Measurements from ENCODE around the gene APLP2. TPM values are rescaled to one million over a fixed set of nuclear protein-coding genes. Genes with fewer than 3 reads are reported as not detected.

The APLP2 gene
- total and polyA plus RNA-seq, 2 experiments from 2014 or later, result 322 to 362 TPM

GRCh38 chr11:130133716-130134115, 64.0 kb downstream of the APLP2 start:
- Mint-ChIP-seq H3K4me1 (no peaks in the 10 kb centered on the region), H3K36me3 (ENCODE audit: low read depth) (peaks cover 94% of the 10 kb centered on the region), H3K4me3 (no peak overlapping the region), H3K27ac (0 out of 2 replicates have a peak overlapping the region, but pooled peaks have one; percentile 16), H3K27me3 (ENCODE audit: insufficient read depth, low read depth, poor library complexity) (peaks cover 13% of the 10 kb centered on the region), H3K9me3 (peaks cover 21% of the 10 kb centered on the region)
- H4K20me1 ChIP-seq (replicated peaks; ENCODE audit: insufficient read depth), result peaks cover 4% of the 10 kb centered on the region
- DNase-seq (ENCODE audit: low spot score) (no peak), ATAC-seq (no peak)
- H3K27ac ChIP-seq (ENCODE audit: low read depth), result no peak overlapping the region
- H3K4me2 ChIP-seq, result no peak overlapping the region
- no peaks in the 10 kb centered on the region for H3K4me1 ChIP-seq (ENCODE audit: insufficient read depth)
- H3K4me3 ChIP-seq, result no peak overlapping the region
- 0 out of 2 replicates have a peak, but pooled peaks cover 12% of the 10 kb centered on the region for H3K79me2 ChIP-seq (replicated peaks; ENCODE audit: insufficient read depth)
- H3K36me3 ChIP-seq (ENCODE audit: insufficient read depth), result peaks cover 47% of the 10 kb centered on the region
- TF ChIP-seq ZNF331 (CRISPR knock-in tag; IDR thresholded peaks at IDR 0.05; ENCODE audit: low read depth) (no peak), EZH2 (IDR thresholded peaks at IDR 0.05; ENCODE audit: low read depth, unreplicated experiment) (no peak), REST (IDR thresholded peaks at IDR 0.05; ENCODE audit: unreplicated experiment) (no peak), ZNF462 (CRISPR knock-in tag; IDR thresholded peaks at IDR 0.05) (no peak), CREB1 (CRISPR knock-in tag; IDR thresholded peaks at IDR 0.05; ENCODE audit: low read depth) (no peak), EZH2phosphoT487 (IDR thresholded peaks at IDR 0.05; ENCODE audit: unreplicated experiment) (no peak), JUNB (IDR thresholded peaks at IDR 0.05; ENCODE audit: unreplicated experiment) (no peak)
- no peaks in the 10 kb centered on the region for H3F3A ChIP-seq (replicated peaks; ENCODE audit: low read depth)
- no peaks in the 10 kb centered on the region for H3K27me3 ChIP-seq (ENCODE audit: insufficient read depth)
- H2AFZ ChIP-seq, result no peak overlapping the region
- H3K9me2 ChIP-seq (ENCODE audit: insufficient read depth), result no peaks in the 10 kb centered on the region

Data from GM23338 (cell line).